ENCODE data around the gene RRP8. TPM values are rescaled to one million over a fixed set of nuclear protein-coding genes. Genes with fewer than 3 reads are reported as not detected.

RRP8 gene
- total and polyA plus RNA-seq, 9 of the 15 experiments (the other 6 are each of a cell fraction or from before 2014, with no cell fraction given): 5.7 to 47.3 (median 32.6) TPM

- BruUV-seq (replicated peaks): no TSS peak
- Histone ChIP-seq H3K79me2 (ENCODE audit: control insufficient read depth, insufficient read depth, low read length) (no peaks in the 10 kb centered on the region), H3K9me3 (replicated peaks; ENCODE audit: control insufficient read depth, insufficient read depth, low read depth, low read length) (no peaks in the 10 kb centered on the region), H3K36me3 (ENCODE audit: control insufficient read depth, insufficient read depth, low read length) (no peaks in the 10 kb centered on the region), H4K20me1 (replicated peaks; ENCODE audit: control insufficient read depth, insufficient read depth, low read length) (no peaks in the 10 kb centered on the region), H3K27ac (ENCODE audit: extremely low read depth, low read depth, low read length) (no peak overlapping the region), H3K27me3 (ENCODE audit: control insufficient read depth in 2 of 2, insufficient read depth in 2 of 2, low read length in 2 of 2) (no peaks in the 10 kb centered on the region; a peak in 1 of 5 replicates), H3K9ac (ENCODE audit: insufficient read depth in 1 of 2, low read depth in 2 of 2, low read length in 2 of 2) (0 out of 4 replicates have a peak overlapping the region, but pooled peaks of 1 of the 2 experiments have one; percentile 17), H2AFZ (ENCODE audit: low read depth, low read length) (no peak overlapping the region), H3K4me1 (replicated peaks in 1 of 2; ENCODE audit: control insufficient read depth in 2 of 2, insufficient read depth in 2 of 2, low read length in 2 of 2) (peaks cover 27 to 38% of the 10 kb centered on the region in 2 experiments), H3K4me3 (no peak overlapping the region), H3K4me2 (ENCODE audit: insufficient read depth, low read length) (no peak overlapping the region), H3K9me1 (ENCODE audit: control insufficient read depth, insufficient read depth, low read length) (no peaks in the 10 kb centered on the region)
- intact Hi-C loops (cut with micrococcal nuclease): no loop called here
- DNase-seq (ENCODE audit: extremely low read depth in 1 of 4, low spot score in 3 of 4) (no peak), FAIRE-seq (no peak), ATAC-seq (no peak)
- WGBS (ENCODE audit: insufficient coverage, low coverage, missing lambda C conversion rate): 65% methylated on average over 35 of the region's 36 CpGs
- ChIA-PET POLR2A (interaction anchor here (1.5 kb wide), 1 partner anchor 14 kb away, joined by 3 read pairs; no protein-coding TSS in a partner anchor), CTCF (ENCODE audit: low intra/inter-chr PET ratio) (no interaction called here)
- TF ChIP-seq HMG20A (CRISPR knock-in tag; conservative IDR thresholded peaks at IDR 0.05): no peak
- TF ChIP-seq ZBTB26 (CRISPR knock-in tag; IDR thresholded peaks at IDR 0.05): no peak
- TF ChIP-seq ATF2 (CRISPR knock-in tag; IDR thresholded peaks at IDR 0.05): no peak
- TF ChIP-seq ZNF384 (IDR thresholded peaks at IDR 0.05; ENCODE audit: low read depth, low read length): no peak
- TF ChIP-seq MAFK (IDR thresholded peaks at IDR 0.05; ENCODE audit: low read length): no peak
- TF ChIP-seq HNRNPL (IDR thresholded peaks at IDR 0.05; ENCODE audit: low read depth, low read length): no peak
- in situ Hi-C loops (cut with MboI): no loop called here
These were observed 36.9 kb upstream of the RRP8 start for GRCh38 chr11:6640036-6640984.

Measured in K562 (cell line).